ENCODE measurements around the gene ANAPC10.

GRCh38 chr4:145044341-145044740, 53.7 kb downstream of the ANAPC10 start:
- TF ChIP-seq CTCF (IDR thresholded peaks at IDR 0.05) = no peak
- TF ChIP-seq POLR2A (IDR thresholded peaks at IDR 0.05) = no peak
